ENCODE measurements around the gene UTP20. TPM values are rescaled to one million over a fixed set of nuclear protein-coding genes. Genes with fewer than 3 reads are reported as not detected.

The UTP20 gene
- total and polyA plus RNA-seq, 8 donors: 1.3 to 8.1 (median 5.6) TPM

GRCh38 chr12:101298426-101298825 is 18.5 kb downstream of the UTP20 start:
- Histone ChIP-seq H3K27me3 (no peaks in the 10 kb centered on the region), H3K4me3 (no peak overlapping the region), H3K27ac (no peak overlapping the region), H3K36me3 (peaks cover 0 to 29% (median 6%) of the 10 kb centered on the region in 3 donors), H3K9me3 (no peaks in the 10 kb centered on the region), H3K4me1 (no peaks in the 10 kb centered on the region)
- FAIRE-seq (no peak), ATAC-seq (no peak), DNase-seq (no peak)
- WGBS, 2 donors: 81 to 87% methylated on average over 2 of the region's 2 CpGs
- TF ChIP-seq, protein P1, sequence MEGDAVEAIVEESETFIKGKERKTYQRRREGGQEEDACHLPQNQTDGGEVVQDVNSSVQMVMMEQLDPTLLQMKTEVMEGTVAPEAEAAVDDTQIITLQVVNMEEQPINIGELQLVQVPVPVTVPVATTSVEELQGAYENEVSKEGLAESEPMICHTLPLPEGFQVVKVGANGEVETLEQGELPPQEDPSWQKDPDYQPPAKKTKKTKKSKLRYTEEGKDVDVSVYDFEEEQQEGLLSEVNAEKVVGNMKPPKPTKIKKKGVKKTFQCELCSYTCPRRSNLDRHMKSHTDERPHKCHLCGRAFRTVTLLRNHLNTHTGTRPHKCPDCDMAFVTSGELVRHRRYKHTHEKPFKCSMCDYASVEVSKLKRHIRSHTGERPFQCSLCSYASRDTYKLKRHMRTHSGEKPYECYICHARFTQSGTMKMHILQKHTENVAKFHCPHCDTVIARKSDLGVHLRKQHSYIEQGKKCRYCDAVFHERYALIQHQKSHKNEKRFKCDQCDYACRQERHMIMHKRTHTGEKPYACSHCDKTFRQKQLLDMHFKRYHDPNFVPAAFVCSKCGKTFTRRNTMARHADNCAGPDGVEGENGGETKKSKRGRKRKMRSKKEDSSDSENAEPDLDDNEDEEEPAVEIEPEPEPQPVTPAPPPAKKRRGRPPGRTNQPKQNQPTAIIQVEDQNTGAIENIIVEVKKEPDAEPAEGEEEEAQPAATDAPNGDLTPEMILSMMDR (IDR thresholded peaks at IDR 0.05): no peak
- intact Hi-C loops (cut with DNase I): no loop called here

GRCh38 chr12:101299346-101299745 is 19.4 kb downstream of the UTP20 start:
- TF ChIP-seq, protein P1 (IDR thresholded peaks at IDR 0.05): no peak
- intact Hi-C loops (cut with DNase I): no loop called here
- Histone ChIP-seq H3K4me1 (no peaks in the 10 kb centered on the region), H3K36me3 (peaks cover 0 to 38% (median 6%) of the 10 kb centered on the region in 3 donors), H3K27me3 (no peaks in the 10 kb centered on the region), H3K9me3 (no peaks in the 10 kb centered on the region), H3K27ac (no peak overlapping the region), H3K4me3 (no peak overlapping the region)
- DNase-seq (no peak), ATAC-seq (no peak), FAIRE-seq (no peak)
- WGBS, 2 donors: 82 to 94% methylated on average over 2 of the region's 2 CpGs

DNA sequence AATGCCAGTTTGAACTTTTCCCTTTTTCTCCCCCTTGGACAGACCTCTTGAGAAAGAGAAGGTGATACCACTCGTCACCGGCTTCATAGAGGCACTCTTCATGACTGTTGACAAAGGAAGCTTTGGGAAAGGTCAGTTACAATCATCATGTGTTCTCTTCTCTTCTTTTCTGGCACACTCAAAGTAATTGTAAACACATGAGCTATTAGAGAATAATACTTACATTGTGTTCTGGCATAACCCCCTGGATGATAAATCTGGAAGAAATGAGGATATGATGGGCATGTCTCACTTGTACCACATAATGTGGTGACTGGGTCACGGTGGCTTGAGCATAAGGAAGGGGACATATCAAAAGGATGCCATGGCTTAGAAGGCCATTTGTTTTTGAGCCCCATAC is 20.0 kb downstream of the UTP20 start:
- DNase-seq: no peak
- WGBS, 2 donors: 72% methylated on average over 3 of the region's 3 CpGs
- no peaks in the 10 kb centered on the region for H3K4me1 ChIP-seq
- FAIRE-seq: no peak
- H3K36me3 ChIP-seq: peaks cover 0 to 43% (median 10%) of the 10 kb centered on the region in 3 donors
- ATAC-seq: no peak
- H3K9me3 ChIP-seq: no peaks in the 10 kb centered on the region
- no peak overlapping the region for H3K27ac ChIP-seq
- TF ChIP-seq, protein P1 (IDR thresholded peaks at IDR 0.05): no peak
- no peaks in the 10 kb centered on the region for H3K27me3 ChIP-seq
- H3K4me3 ChIP-seq: no peak overlapping the region
- intact Hi-C loops (cut with DNase I): no loop called here

DNA sequence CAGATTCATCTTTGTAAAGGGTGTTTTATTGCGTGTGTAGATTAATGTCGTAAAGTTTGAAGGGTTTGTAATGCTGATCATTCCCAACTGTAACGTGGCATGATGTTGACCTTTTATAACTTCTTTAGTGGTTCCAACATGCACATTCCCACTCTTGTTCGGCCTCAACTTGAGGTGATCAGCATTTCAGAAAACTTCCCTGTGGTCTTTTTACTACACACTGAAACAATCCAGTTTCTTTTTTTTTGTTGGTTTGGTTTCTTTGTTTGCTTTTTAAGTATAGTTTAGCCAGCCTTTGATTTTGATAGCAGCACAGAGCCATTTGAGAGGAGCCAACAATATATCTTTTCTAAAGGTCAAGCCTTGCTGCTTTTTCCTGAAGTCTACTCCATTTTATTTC is 22.8 kb downstream of the UTP20 start:
- Histone ChIP-seq H3K9me3 (no peaks in the 10 kb centered on the region), H3K27me3 (no peaks in the 10 kb centered on the region), H3K4me3 (no peak overlapping the region), H3K4me1 (no peaks in the 10 kb centered on the region), H3K27ac (no peak overlapping the region), H3K36me3 (peaks cover 0 to 50% (median 20%) of the 10 kb centered on the region in 3 donors)
- FAIRE-seq: no peak
- 88 to 96% methylated on average over 4 of the region's 4 CpGs for WGBS, 2 donors
- TF ChIP-seq, protein P1 (IDR thresholded peaks at IDR 0.05): no peak
- DNase-seq: no peak
- intact Hi-C loops (cut with DNase I): no loop called here
- ATAC-seq: no peak

GRCh38 chr12:101305226-101305779 is 25.4 kb downstream of the UTP20 start:
- no peaks in the 10 kb centered on the region for H3K27me3 ChIP-seq
- FAIRE-seq (no peak), DNase-seq (no peak), ATAC-seq (no peak)
- H3K9me3 ChIP-seq: no peaks in the 10 kb centered on the region
- peaks cover 0 to 55% (median 25%) of the 10 kb centered on the region in 3 donors for H3K36me3 ChIP-seq
- TF ChIP-seq, protein P1 (IDR thresholded peaks at IDR 0.05): no peak
- no peak overlapping the region for H3K4me3 ChIP-seq
- no peak overlapping the region for H3K27ac ChIP-seq
- no peaks in the 10 kb centered on the region for H3K4me1 ChIP-seq
- intact Hi-C loops (cut with DNase I): no loop called here
- WGBS, 2 donors: 85 to 94% methylated on average over 2 of the region's 2 CpGs

Measured in pancreas (tissue), 10 donors.